Jurkat, Clone E6-1 (cell line): ENCODE measurements around the gene NUDCD3.

Source experiments
- DNase-seq: peaks from one replicate; pipeline ENCODE4 v3.0.0-alpha.2; 2011; ENCODE audit warnings: low read depth, low spot score
- H3K4me3 ChIP-seq: 2 replicates; pipeline ENCODE4 v1.5.1; 2011; ENCODE audit warnings: mild to moderate bottlenecking, low read length, control low read depth, moderate library complexity

NUDCD3 gene

GRCh38 chr7:44391746-44392617 is 98.5 kb downstream of the NUDCD3 start:
- no peak overlapping the region for H3K4me3 ChIP-seq
- no peak for DNase-seq

- no peak for DNase-seq
- H3K4me3 ChIP-seq, result no peak overlapping the region
Observed at GRCh38 chr7:44391171-44391570, 99.3 kb downstream of the NUDCD3 start.

- H3K4me3 ChIP-seq, result no peak overlapping the region
- no peak for DNase-seq
Observed at GRCh38 chr7:44390701-44391100, 99.8 kb downstream of the NUDCD3 start.

DNA sequence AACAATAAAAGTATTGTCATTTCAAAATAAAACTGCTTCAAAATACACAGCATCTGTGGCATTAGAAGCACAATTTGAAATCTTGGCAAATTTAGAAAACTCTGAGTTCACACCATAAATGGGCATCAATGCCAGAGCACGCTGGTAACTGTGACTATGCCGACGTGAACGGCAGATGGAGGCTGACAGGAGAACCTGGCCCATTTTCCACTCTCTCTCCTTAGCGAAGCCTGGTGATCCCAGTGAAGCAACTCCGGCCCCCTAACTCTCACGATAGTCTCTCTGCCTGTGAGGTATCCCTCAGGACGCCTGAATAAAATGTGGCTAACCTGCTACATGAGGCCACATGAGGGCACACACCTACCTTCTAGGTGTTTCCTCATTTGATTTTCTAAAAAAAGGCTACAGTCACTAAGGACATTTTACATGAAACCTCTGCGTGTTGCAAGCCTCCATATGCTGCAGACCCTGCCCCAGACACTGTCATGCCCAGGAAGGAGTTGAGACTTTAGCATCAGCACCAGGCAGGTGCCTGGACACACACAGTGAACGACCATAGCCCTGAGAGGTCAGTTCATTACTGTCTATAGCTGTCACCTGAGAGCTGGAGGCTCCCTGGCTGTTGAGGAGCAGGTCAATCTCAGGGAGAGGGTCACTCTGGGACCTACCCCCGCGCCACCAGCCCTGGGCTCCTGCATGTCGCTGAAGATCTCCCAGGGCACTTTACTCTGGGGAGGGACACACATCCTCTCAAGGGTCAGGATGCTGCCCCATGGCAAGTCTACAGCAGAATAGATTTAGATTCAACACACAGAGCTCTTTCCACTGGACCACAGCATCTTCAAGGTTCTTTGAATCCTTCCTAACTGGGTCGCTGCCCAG is 102.1 kb downstream of the NUDCD3 start:
- DNase-seq, result no peak

GRCh38 chr7:44387389-44387788 is 103.1 kb downstream of the NUDCD3 start:
- DNase-seq, result no peak

More for the DNA sequence above, 102.1 kb downstream of the NUDCD3 start:
- H3K4me3 ChIP-seq, result no peak overlapping the region

DNA sequence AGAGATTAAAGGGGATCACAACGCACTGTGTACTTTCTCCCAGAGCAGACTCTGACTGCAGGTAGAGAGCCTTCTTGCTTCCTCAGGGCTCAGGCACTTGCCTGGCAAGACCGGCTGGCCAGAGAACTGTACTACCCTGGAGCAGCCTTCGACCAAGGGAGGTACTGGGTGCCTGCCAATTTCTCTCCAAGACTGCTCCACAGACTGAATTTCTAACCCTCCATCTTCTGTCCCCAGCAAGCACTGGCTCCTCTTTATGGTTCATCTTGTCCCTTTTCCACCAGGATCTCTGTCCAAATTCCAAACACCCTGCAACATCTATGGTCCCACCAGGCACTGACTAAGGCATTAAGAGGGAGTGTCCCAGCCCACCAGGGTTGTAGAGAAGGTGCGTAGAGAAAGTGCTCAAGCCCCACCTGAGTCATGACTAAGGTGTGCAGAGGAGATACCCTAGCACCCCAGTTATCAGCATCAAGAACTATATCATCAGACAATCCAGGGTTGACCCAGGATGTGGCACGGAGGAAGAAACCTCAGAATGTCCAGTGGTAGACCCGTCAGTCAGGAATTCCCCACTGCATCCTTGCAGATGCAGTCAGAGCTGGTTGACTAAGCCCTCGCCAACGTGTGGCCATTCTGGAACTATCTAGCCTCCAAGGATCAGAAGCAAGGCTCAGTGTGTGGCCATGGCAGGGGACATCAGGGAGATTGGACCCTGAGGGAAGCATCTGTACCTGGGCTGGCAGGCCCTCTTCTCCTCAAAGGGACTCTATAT is 104.1 kb downstream of the NUDCD3 start:
- no peak overlapping the region for H3K4me3 ChIP-seq
- no peak for DNase-seq

More at GRCh38 chr7:44387389-44387788, 103.1 kb downstream of the NUDCD3 start:
- H3K4me3 ChIP-seq, result no peak overlapping the region

- no peak overlapping the region for H3K4me3 ChIP-seq
Observed at GRCh38 chr7:44385434-44386138, 104.9 kb downstream of the NUDCD3 start.

GRCh38 chr7:44384586-44385433 is 105.6 kb downstream of the NUDCD3 start:
- DNase-seq, result no peak
- H3K4me3 ChIP-seq, result no peak overlapping the region

More at GRCh38 chr7:44385434-44386138, 104.9 kb downstream of the NUDCD3 start:
- DNase-seq, result no peak

- no peak for DNase-seq
- H3K4me3 ChIP-seq, result no peak overlapping the region
Observed at GRCh38 chr7:44383566-44383965, 106.9 kb downstream of the NUDCD3 start.

- no peak for DNase-seq
- H3K4me3 ChIP-seq, result no peak overlapping the region
Observed at GRCh38 chr7:44382459-44383265, 107.8 kb downstream of the NUDCD3 start.

GRCh38 chr7:44381494-44382220 is 108.8 kb downstream of the NUDCD3 start:
- H3K4me3 ChIP-seq, result no peak overlapping the region
- no peak for DNase-seq

- no peak overlapping the region for H3K4me3 ChIP-seq
- no peak for DNase-seq
Observed at GRCh38 chr7:44380831-44381493, 109.5 kb downstream of the NUDCD3 start.

DNA sequence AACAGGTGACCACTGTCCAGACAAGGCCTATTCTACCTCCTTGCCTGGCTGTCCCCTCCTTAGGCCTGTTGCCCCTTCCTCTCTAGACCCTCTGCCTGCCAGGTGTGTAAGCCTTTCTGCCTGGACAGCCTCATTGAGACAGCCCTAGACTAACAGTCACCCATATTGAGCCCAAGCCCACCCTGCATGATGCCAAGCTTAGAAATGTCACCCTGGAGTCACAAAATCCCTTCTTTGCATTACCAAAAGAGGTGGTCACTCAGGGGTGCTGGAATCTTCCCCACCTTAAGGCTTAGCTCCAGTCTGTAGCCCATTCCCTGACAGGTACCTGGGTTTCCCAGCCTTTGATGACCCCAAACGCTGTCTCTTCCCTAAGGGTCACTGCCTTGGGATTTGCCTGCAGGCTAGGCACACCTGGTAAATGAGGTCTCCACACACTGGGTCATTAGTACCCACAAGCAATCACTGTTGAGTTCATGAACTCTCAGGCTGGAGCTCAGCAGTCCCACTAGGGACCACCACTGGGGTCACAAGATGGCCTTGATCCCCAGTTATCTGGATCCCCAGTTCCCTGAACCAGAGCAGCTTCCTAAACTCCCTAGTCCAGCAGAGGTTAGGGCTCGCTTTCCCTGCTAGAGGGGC is 110.1 kb downstream of the NUDCD3 start:
- H3K4me3 ChIP-seq, result no peak overlapping the region
- no peak for DNase-seq

GRCh38 chr7:44379366-44380188 is 110.9 kb downstream of the NUDCD3 start:
- no peak overlapping the region for H3K4me3 ChIP-seq
- no peak for DNase-seq

- no peak overlapping the region for H3K4me3 ChIP-seq
- no peak for DNase-seq
Observed at GRCh38 chr7:44378744-44379143, 111.7 kb downstream of the NUDCD3 start.
